Osteocyte (in vitro differentiated cells): Measurements from ENCODE around the gene OR2A14. TPM values are rescaled to one million over a fixed set of nuclear protein-coding genes. Genes with fewer than 3 reads are reported as not detected.
"Not testable (repeated sequence)": the region's sequence is repeated elsewhere in the genome, so short reads cannot be mapped to it uniquely, and the experiment has no call there.

Experiments used
- DNase-seq: peaks from one replicate; pipeline ENCODE4 v3.0.0; 2021; ENCODE audit warnings: mixed read lengths; ENCODE audit not compliant: unreplicated experiment; ENCODE audit errors: extremely low spot score
- H3K27ac Mint-ChIP-seq: one replicate; pipeline ENCODE4 v1.8.0; 2021; ENCODE audit warnings: mild to moderate bottlenecking, mixed read lengths; ENCODE audit not compliant: unreplicated experiment
- H3K27me3 Mint-ChIP-seq: one replicate; pipeline ENCODE4 v1.8.0; 2021; ENCODE audit warnings: mixed read lengths; ENCODE audit not compliant: unreplicated experiment
- H3K36me3 Mint-ChIP-seq: one replicate; pipeline ENCODE4 v1.8.0; 2021; ENCODE audit warnings: mixed read lengths; ENCODE audit not compliant: unreplicated experiment
- H3K4me1 Mint-ChIP-seq: one replicate; pipeline ENCODE4 v1.8.0; 2021; ENCODE audit warnings: mixed read lengths; ENCODE audit not compliant: unreplicated experiment
- H3K4me3 Mint-ChIP-seq: one replicate; pipeline ENCODE4 v1.8.0; 2021; ENCODE audit warnings: mild to moderate bottlenecking, moderate library complexity, mixed read lengths; ENCODE audit not compliant: unreplicated experiment
- H3K9me3 Mint-ChIP-seq: one replicate; pipeline ENCODE4 v1.8.0; 2021; ENCODE audit warnings: mixed read lengths; ENCODE audit not compliant: unreplicated experiment
- total RNA-seq: library from RNA; stranded (reverse); gene quantifications from 2 replicates; pipeline ENCODE4 v1.2.1, GENCODE V29; 2021
- TF ChIP-seq, protein P1 (sequence below): fragments of 200-600 bp; sonication (generic); IDR thresholded peaks from 2 replicates; pipeline ENCODE4 v1.5.0; 2021; ENCODE audit warnings: antibody characterized with exemption, mild to moderate bottlenecking, moderate library complexity

OR2A14 gene
- total RNA-seq, 1 donor from 2014 or later = not detected

DNA sequence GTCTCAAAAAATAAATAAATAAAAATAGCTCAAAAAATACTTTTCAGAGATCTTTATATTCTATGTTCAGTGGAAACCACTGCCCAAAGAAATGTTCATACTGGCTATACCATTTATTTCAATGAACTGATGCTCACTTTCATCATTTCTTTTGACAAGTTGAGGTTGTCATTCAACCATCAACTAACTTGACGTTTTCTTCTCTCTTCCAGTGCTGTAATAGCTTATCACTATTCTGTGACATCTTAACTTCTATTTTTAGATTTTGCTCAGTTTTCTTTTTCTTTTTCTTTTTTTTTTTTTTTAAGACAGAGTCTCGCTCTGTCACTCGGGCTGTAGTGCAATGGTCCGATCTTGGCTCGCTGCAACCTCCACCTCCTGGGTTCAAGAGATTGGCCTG is 51.6 kb downstream of the OR2A14 start:
- Mint-ChIP-seq H3K27me3 (peaks cover 24% of the 10 kb centered on the region), H3K27ac (no peak overlapping the region), H3K9me3 (no peaks in the 10 kb centered on the region), H3K4me1 (no peaks in the 10 kb centered on the region), H3K4me3 (no peak overlapping the region), H3K36me3 (no peaks in the 10 kb centered on the region)
- TF ChIP-seq, protein P1, sequence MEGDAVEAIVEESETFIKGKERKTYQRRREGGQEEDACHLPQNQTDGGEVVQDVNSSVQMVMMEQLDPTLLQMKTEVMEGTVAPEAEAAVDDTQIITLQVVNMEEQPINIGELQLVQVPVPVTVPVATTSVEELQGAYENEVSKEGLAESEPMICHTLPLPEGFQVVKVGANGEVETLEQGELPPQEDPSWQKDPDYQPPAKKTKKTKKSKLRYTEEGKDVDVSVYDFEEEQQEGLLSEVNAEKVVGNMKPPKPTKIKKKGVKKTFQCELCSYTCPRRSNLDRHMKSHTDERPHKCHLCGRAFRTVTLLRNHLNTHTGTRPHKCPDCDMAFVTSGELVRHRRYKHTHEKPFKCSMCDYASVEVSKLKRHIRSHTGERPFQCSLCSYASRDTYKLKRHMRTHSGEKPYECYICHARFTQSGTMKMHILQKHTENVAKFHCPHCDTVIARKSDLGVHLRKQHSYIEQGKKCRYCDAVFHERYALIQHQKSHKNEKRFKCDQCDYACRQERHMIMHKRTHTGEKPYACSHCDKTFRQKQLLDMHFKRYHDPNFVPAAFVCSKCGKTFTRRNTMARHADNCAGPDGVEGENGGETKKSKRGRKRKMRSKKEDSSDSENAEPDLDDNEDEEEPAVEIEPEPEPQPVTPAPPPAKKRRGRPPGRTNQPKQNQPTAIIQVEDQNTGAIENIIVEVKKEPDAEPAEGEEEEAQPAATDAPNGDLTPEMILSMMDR = no peak
- no peak for DNase-seq

DNA sequence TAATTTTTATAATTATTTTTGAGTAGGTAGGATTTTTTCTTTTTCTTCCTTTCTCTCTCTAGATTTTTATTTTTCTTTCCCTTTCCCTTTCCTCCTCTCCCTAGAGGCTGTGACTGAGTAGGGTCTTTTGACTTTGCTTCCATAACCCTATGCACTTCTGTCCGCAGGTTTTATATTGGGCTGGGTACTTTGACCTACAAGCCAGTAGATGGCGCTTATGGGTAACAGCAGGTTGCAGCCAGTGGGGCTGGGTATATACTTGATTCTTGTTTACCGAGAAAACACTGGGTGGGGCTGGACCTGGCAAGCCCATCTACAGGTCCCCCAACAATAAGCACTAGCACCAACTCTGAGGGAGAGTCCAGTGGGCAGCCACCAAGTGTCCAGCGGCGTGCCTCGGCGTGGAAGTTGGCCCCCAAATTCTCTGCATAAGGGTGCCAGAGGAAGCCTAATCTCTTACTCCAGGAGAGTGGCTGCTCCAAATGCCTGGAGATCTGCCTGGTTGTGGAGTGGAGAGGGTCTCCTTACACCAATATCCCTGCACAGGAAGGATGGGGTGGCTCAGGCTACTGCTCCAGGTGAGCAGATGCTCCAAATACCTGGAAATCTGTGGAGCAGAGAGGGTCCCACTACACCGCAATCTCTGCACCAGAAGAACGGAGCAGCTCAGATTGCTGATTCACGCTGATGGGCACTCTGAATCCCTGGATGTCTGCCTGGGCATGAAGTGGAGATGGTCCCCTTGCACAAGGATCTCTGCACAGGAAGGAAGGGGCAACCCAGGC is 55.6 kb downstream of the OR2A14 start:
- not testable (repeated sequence) for DNase-seq, H3K36me3 Mint-ChIP-seq, H3K4me3 Mint-ChIP-seq, H3K27ac Mint-ChIP-seq, H3K4me1 Mint-ChIP-seq, H3K9me3 Mint-ChIP-seq
- TF ChIP-seq, protein P1 = peak; percentile 55
- H3K27me3 Mint-ChIP-seq = peaks cover 17% of the 10 kb centered on the region

DNA sequence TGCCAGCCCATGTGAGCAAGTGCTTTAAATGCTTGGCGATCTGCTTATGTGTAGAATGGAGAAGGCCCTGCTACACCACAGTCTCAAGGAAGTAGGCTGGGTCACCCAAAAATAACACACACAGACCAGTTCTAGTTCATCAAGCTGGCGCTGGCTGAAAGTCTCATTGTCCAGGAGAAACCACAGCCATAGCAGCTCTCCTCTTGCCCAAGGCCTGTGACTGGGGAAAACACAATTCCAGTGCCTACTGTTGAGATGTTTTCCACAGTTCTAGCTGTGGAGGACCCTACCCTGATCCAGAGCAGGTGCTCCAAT is 56.1 kb downstream of the OR2A14 start:
- not testable (repeated sequence) for H3K9me3 Mint-ChIP-seq, H3K36me3 Mint-ChIP-seq, H3K4me1 Mint-ChIP-seq, H3K27ac Mint-ChIP-seq, DNase-seq, H3K4me3 Mint-ChIP-seq
- H3K27me3 Mint-ChIP-seq = peaks cover 14% of the 10 kb centered on the region

Other genes with a start within 250 kb of the OR2A14 start
- 82.4 and 87.8 TPM in 2 replicates for gene TCAF1, start 221.0 kb upstream of the OR2A14 start, total RNA-seq
- gene OR2F2, start 187.9 kb upstream of the OR2A14 start, total RNA-seq = not detected in 2 replicates
- gene OR2F1, start 168.3 kb upstream of the OR2A14 start, total RNA-seq = not detected in 2 replicates
- gene OR6B1, start 122.9 kb upstream of the OR2A14 start, total RNA-seq = not detected in 2 replicates
- gene OR2A5, start 74.2 kb upstream of the OR2A14 start, total RNA-seq = not detected in 2 replicates
- not detected in 2 replicates for gene OR2A25, start 53.4 kb upstream of the OR2A14 start, total RNA-seq
- gene OR2A12, start 36.9 kb upstream of the OR2A14 start, total RNA-seq = not detected in 2 replicates
- gene OR2A2, start 13.6 kb upstream of the OR2A14 start, total RNA-seq = not detected in 2 replicates
- gene CTAGE4, start 60.3 kb downstream of the OR2A14 start, total RNA-seq = 1.3 TPM in 1 of 2 replicates, not detected in the other
- 1.1 and 1.8 TPM in 2 replicates for gene ARHGEF35, start 72.7 kb downstream of the OR2A14 start, total RNA-seq
- gene OR2A42, start 116.4 kb downstream of the OR2A14 start, total RNA-seq = 0.08 and 0.18 TPM in 2 replicates
- gene OR2A7, start 141.6 kb downstream of the OR2A14 start, total RNA-seq = 0.68 and 1.1 TPM in 2 replicates
- gene CTAGE8, start 146.1 kb downstream of the OR2A14 start, total RNA-seq = 0.97 TPM in 1 of 2 replicates, not detected in the other
- gene OR2A1, start 189.2 kb downstream of the OR2A14 start, total RNA-seq = not detected in 2 replicates
- 4.1 and 7.4 TPM in 2 replicates for gene ARHGEF5, start 232.2 kb downstream of the OR2A14 start, total RNA-seq